Activated CD4-positive, alpha-beta T cell treated with anti-CD3 and anti-CD28 coated beads, Interleukin-2, amount 10 ng/mL, durations not matched to agents 24 days and 14 days (primary cell): ENCODE data around the gene IMP3. TPM values are rescaled to one million over a fixed set of nuclear protein-coding genes. Genes with fewer than 3 reads are reported as not detected.
"Not testable (repeated sequence)": the region's sequence is repeated elsewhere in the genome, so short reads cannot be mapped to it uniquely, and the experiment has no call there.

Experiments
- DNase-seq: peaks from one replicate; pipeline ENCODE4 v3.0.0; 2022
- H3K27ac Mint-ChIP-seq: one replicate; pipeline ENCODE4 v1.8.0; 2022; ENCODE audit warnings: mild to moderate bottlenecking, mixed read lengths
- H3K27me3 Mint-ChIP-seq: one replicate; pipeline ENCODE4 v1.8.0; 2022; ENCODE audit warnings: mixed read lengths
- H3K36me3 Mint-ChIP-seq: one replicate; pipeline ENCODE4 v1.8.0; 2022; ENCODE audit warnings: low read depth, mild to moderate bottlenecking, mixed read lengths
- H3K4me1 Mint-ChIP-seq: one replicate; pipeline ENCODE4 v1.8.0; 2021; ENCODE audit warnings: mixed read lengths
- H3K4me3 Mint-ChIP-seq: one replicate; pipeline ENCODE4 v1.8.0; 2022; ENCODE audit warnings: mild to moderate bottlenecking, moderate library complexity, mixed read lengths
- H3K9me3 Mint-ChIP-seq: one replicate; pipeline ENCODE4 v1.8.0; 2021; ENCODE audit warnings: mixed read lengths
- intact Hi-C: fragments of 100-400 bp; cut with micrococcal nuclease; formaldehyde crosslinking; loops from one replicate; pipeline ENCODE4 v1.15.1; 2023
- total RNA-seq: library from RNA; stranded (reverse); gene quantifications from 2 replicates; pipeline ENCODE4 v1.2.3, GENCODE V29; 2022

IMP3 gene, protein sequence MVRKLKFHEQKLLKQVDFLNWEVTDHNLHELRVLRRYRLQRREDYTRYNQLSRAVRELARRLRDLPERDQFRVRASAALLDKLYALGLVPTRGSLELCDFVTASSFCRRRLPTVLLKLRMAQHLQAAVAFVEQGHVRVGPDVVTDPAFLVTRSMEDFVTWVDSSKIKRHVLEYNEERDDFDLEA
- 108 and 112 TPM in 2 replicates for total RNA-seq

- DNase-seq, result peak; percentile 98
- H3K4me1 Mint-ChIP-seq, result peaks cover 32% of the 10 kb centered on the region
- no peaks in the 10 kb centered on the region for H3K9me3 Mint-ChIP-seq
- H3K36me3 Mint-ChIP-seq, result peaks cover 26% of the 10 kb centered on the region
- intact Hi-C loops, result loop anchor here (1.0 to 2.0 kb wide), 5 partner anchors 15 to 188 kb away; partner anchors contain the start of genes PTPN9 and SNUPN
- H3K27ac Mint-ChIP-seq, result peak within 1 kb of the TSS; percentile 97
- peaks cover 4% of the 10 kb centered on the region for H3K27me3 Mint-ChIP-seq
- H3K4me3 Mint-ChIP-seq, result peak within 1 kb of the TSS; percentile 88
Observed at GRCh38 chr15:75639709-75640482, at the start of gene IMP3. TSS of gene IMP3 (minus strand) at chr15:75640224. CDS start at chr15:75640168, 56 bp downstream.

DNA sequence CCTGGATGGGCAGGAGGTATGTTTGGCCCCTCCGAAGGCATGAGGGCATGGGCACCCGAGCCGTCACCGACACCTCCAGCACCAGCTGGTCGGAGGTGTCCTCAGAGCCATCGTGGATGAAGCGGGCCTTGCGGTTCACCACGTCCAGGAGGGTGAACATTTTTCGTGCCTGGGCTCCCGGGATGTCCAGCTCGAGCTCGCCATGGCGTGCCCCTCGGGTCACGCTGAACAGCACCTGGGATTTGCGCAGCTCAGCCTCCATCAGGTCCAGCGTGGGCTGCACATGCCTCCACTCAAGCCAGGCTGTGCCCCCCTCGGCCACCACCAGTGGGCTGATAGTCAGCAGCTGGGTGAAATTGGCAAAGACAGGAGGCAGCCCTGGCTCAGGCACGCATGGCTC lies 49.4 kb upstream of the IMP3 start:
- intact Hi-C loops, H3K9me3 Mint-ChIP-seq, H3K4me3 Mint-ChIP-seq, H3K36me3 Mint-ChIP-seq, H3K27ac Mint-ChIP-seq, H3K4me1 Mint-ChIP-seq, DNase-seq: not testable (repeated sequence)
- H3K27me3 Mint-ChIP-seq, result peaks cover 12% of the 10 kb centered on the region

GRCh38 chr15:75688831-75689230 lies 48.8 kb upstream of the IMP3 start:
- intact Hi-C loops, result loop anchor here (1.0 kb wide), 1 partner anchor 113 kb away; no protein-coding TSS in a partner anchor
- H3K4me1 Mint-ChIP-seq, result peaks cover 4% of the 10 kb centered on the region
- H3K27me3 Mint-ChIP-seq, result peaks cover 11% of the 10 kb centered on the region
- no peaks in the 10 kb centered on the region for H3K9me3 Mint-ChIP-seq
- no peak overlapping the region for H3K4me3 Mint-ChIP-seq
- H3K36me3 Mint-ChIP-seq, result no peaks in the 10 kb centered on the region
- DNase-seq, result no peak
- H3K27ac Mint-ChIP-seq, result no peak overlapping the region

- H3K27ac Mint-ChIP-seq, result no peak overlapping the region
- no peak overlapping the region for H3K4me3 Mint-ChIP-seq
- peaks cover 8% of the 10 kb centered on the region for H3K27me3 Mint-ChIP-seq
- H3K36me3 Mint-ChIP-seq, result no peaks in the 10 kb centered on the region
- intact Hi-C loops, result loop anchor here (1.0 kb wide), 1 partner anchor 114 kb away; no protein-coding TSS in a partner anchor
- H3K4me1 Mint-ChIP-seq, result peaks cover 4% of the 10 kb centered on the region
- H3K9me3 Mint-ChIP-seq, result no peaks in the 10 kb centered on the region
- DNase-seq, result no peak
Observed at GRCh38 chr15:75688278-75688557, 48.2 kb upstream of the IMP3 start.

DNA sequence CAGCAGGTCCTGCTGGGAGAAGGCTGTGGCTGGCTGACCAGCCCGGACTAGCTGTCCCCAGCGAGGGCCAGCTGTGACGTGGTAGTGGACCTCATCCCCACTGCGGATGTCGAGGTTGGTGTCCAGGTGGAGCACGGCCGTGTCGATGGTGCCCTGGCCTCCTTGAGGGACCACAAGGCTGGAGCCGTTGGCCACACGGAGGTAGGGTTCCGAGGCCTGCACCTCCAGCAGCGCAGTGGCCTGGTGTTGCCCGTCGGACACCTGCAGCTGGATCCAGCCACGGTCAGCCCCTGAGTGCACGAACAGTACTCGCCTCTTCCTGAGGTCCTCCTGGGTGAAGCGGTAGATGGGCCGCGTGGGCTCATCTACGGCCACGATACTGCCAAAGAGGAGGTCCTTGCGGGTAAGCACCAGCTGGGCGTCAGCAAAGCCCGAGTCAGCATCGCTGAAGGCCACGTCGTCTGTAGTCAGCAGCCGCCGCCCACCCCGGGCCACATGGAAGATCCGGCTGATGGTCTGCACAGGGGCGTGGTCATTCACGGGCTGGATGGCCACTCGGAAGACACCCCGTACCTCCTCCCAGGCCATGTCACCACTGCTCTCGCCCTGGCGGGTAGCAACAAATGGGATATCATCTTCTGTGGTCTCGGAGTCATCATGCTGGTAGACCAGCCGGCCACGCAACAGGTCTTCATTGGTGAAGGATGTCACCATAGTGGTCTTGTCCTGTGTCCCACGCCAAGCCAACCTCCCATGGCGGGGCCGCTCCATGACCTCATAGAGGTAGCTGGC lies 47.7 kb upstream of the IMP3 start:
- DNase-seq, result no peak
- Mint-ChIP-seq H3K36me3 (no peaks in the 10 kb centered on the region), H3K27ac (no peak overlapping the region), H3K4me3 (no peak overlapping the region), H3K27me3 (peaks cover 5% of the 10 kb centered on the region), H3K4me1 (peaks cover 4% of the 10 kb centered on the region), H3K9me3 (no peaks in the 10 kb centered on the region)
- intact Hi-C loops, result loop anchor here (1.0 kb wide), 1 partner anchor 115 kb away; no protein-coding TSS in a partner anchor

DNA sequence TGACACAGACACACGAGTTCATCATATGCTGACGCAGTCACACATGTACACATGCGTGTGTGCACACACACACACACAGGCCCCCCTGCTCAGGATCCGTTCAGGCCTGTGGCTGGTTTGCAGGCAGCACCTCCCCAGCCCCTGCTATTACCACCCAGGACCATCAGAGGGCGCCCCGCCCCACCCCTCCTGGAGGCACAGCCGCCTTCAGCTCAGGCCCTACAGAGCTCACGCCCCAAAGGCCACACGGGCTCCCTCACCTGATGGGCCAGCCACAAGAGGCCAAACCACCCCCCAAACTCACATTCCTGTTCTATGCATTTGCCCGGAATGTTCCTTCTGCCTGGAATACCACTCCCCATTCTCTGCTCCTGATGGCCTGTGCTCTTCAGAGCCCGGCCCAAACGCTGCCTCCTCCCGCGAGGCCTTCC lies 46.2 kb upstream of the IMP3 start:
- peak; percentile 94 for DNase-seq
- H3K27ac Mint-ChIP-seq, intact Hi-C loops, H3K9me3 Mint-ChIP-seq, H3K36me3 Mint-ChIP-seq, H3K4me1 Mint-ChIP-seq, H3K4me3 Mint-ChIP-seq, H3K27me3 Mint-ChIP-seq: not testable (repeated sequence)

DNA sequence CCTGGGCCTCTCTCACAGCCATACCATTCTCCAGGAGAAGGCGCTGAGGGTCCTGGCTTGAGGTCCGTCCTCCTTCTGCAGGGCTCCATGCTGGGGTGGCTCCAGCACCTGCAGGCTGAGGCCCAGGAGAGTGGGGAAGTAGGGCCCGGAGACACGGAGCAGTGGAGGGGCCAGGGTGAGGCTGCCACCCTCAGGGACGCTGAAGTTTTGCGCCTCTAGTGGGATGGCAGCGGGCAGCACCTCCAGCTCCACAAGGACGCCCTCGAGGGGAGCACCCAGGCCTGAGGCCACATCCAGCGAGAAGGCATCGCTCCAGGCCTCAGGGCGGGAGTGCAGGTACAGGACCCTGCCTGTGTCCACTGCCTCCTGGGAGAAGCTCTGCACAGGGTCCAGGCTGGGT lies 45.2 kb upstream of the IMP3 start:
- no peak for DNase-seq
- H3K27ac Mint-ChIP-seq, result no peak overlapping the region
- no peaks in the 10 kb centered on the region for H3K4me1 Mint-ChIP-seq
- intact Hi-C loops, result no loop called here
- no peaks in the 10 kb centered on the region for H3K36me3 Mint-ChIP-seq
- H3K4me3 Mint-ChIP-seq, result no peak overlapping the region
- no peaks in the 10 kb centered on the region for H3K27me3 Mint-ChIP-seq
- no peaks in the 10 kb centered on the region for H3K9me3 Mint-ChIP-seq

DNA sequence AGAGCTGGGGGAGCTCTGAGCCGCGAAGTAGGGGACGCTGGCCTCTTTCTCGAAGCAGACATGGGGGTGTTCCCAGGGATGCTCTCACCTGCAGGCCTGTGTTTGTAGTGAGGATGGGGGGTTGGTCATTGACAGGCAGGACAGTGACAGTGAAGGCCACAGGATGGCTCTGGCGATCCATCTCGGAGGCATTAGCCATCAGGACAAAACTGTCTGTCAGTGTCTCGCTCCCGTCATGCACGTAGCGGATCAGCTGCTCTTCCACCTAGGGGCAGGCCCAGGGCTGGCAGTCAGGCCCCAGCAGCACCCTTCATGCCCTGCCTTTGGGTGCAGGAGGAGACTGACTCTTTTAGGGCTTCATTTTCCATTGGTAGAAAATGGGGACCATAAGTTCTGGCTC lies 44.6 kb upstream of the IMP3 start:
- no peaks in the 10 kb centered on the region for H3K9me3 Mint-ChIP-seq
- no peak overlapping the region for H3K4me3 Mint-ChIP-seq
- no peak for DNase-seq
- no peak overlapping the region for H3K27ac Mint-ChIP-seq
- intact Hi-C loops, result no loop called here
- H3K27me3 Mint-ChIP-seq, result no peaks in the 10 kb centered on the region
- H3K36me3 Mint-ChIP-seq, result no peaks in the 10 kb centered on the region
- H3K4me1 Mint-ChIP-seq, result no peaks in the 10 kb centered on the region

DNA sequence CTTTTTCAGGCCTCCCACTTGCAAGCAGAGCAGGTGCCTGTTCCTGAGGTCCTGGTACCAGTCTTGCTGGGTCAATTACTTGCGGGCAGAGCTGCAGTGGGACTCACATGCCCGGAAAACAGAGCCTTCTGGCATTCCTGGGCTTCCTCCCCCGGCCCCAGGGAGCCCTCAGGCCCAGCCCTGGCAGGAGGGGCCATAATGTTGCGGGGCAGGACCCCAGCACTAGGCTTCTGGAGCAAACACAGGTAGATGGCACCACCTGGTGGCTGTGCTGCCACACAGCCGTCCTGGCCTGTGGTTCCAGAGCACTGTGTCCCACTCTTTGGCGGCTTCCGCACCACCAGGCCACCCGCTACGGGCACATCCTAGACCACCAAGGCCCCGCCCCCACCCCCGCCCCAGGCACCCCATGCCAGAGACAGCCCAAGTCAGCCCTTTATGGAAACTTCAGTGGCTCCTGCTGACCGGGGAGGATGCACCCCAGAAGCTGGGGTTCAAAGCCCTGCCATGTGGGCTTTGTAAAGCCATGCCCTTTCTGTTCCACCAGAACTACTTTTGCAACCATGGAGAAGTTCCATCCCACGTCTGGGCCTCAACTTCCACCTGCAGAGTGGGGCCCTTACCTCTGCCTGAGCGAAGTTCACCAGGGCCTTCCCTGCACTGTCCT lies 43.8 kb upstream of the IMP3 start:
- intact Hi-C loops, result loop anchor here (1.0 kb wide), 1 partner anchor 315 kb away; the partner anchor contains the start of gene MAN2C1
- H3K9me3 Mint-ChIP-seq, H3K4me1 Mint-ChIP-seq, H3K4me3 Mint-ChIP-seq, H3K27me3 Mint-ChIP-seq, H3K36me3 Mint-ChIP-seq, H3K27ac Mint-ChIP-seq: not testable (repeated sequence)
- peak; percentile 91 for DNase-seq

GRCh38 chr15:75682181-75683135 lies 42.4 kb upstream of the IMP3 start:
- Mint-ChIP-seq H3K27me3 (no peaks in the 10 kb centered on the region), H3K4me1 (no peaks in the 10 kb centered on the region), H3K4me3 (no peak overlapping the region), H3K27ac (no peak overlapping the region), H3K9me3 (no peaks in the 10 kb centered on the region), H3K36me3 (no peaks in the 10 kb centered on the region)
- intact Hi-C loops, result loop anchor here (1.0 kb wide), 1 partner anchor 314 kb away; the partner anchor contains the start of gene MAN2C1
- no peak for DNase-seq

- intact Hi-C loops, result no loop called here
- no peaks in the 10 kb centered on the region for H3K27me3 Mint-ChIP-seq
- no peak overlapping the region for H3K27ac Mint-ChIP-seq
Observed at GRCh38 chr15:75680007-75680789, 40.2 kb upstream of the IMP3 start.

DNA sequence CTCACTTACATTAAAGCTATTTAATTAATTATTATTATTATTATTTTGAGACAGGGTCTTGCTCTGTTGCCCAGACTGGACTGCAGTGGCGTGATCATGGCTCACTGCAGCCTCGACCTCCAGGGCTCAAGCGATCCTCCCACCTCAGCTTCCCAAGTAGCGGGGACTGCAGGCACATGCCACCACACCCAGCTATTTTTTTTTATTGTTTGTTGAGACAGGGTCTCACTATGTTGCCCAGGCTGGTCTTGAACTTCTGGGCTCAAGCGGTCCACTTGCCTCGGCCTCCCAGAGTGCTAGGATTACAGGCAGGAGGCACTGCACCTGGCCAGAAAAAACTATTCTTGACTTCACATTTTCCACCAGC lies 38.3 kb upstream of the IMP3 start:
- intact Hi-C loops, H3K36me3 Mint-ChIP-seq, H3K27ac Mint-ChIP-seq, H3K4me1 Mint-ChIP-seq, H3K4me3 Mint-ChIP-seq, H3K9me3 Mint-ChIP-seq, DNase-seq, H3K27me3 Mint-ChIP-seq: not testable (repeated sequence)

More at GRCh38 chr15:75680007-75680789, 40.2 kb upstream of the IMP3 start:
- DNase-seq, result no peak
- no peaks in the 10 kb centered on the region for H3K4me1 Mint-ChIP-seq
- no peaks in the 10 kb centered on the region for H3K9me3 Mint-ChIP-seq
- no peak overlapping the region for H3K4me3 Mint-ChIP-seq
- no peaks in the 10 kb centered on the region for H3K36me3 Mint-ChIP-seq
